Renal cortex interstitium (tissue), 11 donors: ENCODE measurements around the gene PRR29. TPM values are rescaled to one million over a fixed set of nuclear protein-coding genes. Genes with fewer than 3 reads are reported as not detected.
"Not testable (repeated sequence)": the region's sequence is repeated elsewhere in the genome, so short reads cannot be mapped to it uniquely, and the experiment has no call there.

Experiments
- DNase-seq, 11 donors: peaks; one replicate each; pipeline ENCODE4 v3.0.0-alpha.2; 2013; ENCODE audit warnings: low read depth in 9 of 11, low spot score in 4 of 11; ENCODE audit errors: extremely low read depth in 1 of 11
- polyA plus RNA-seq, 3 donors: library from polyadenylated mRNA; unstranded; fragments of 120-200 nt; gene quantifications; one replicate each; pipeline ENCODE4 v1.2.1, GENCODE V29; 2013; ENCODE audit not compliant: insufficient read length in 3 of 3

PRR29 gene
- polyA plus RNA-seq, 3 donors: 2.7 to 4.1 (median 3.9) TPM

- no peak for DNase-seq
Measured at GRCh38 chr17:63969278-63969677, 28.9 kb upstream of the PRR29 start.

- DNase-seq: no peak
Measured at GRCh38 chr17:63972796-63973195, 25.4 kb upstream of the PRR29 start, which contains the start of gene SCN4A. Gene SCN4A (minus strand): TSS chr17:63972918. CDS start chr17:63972841, 77 bp downstream.

DNA sequence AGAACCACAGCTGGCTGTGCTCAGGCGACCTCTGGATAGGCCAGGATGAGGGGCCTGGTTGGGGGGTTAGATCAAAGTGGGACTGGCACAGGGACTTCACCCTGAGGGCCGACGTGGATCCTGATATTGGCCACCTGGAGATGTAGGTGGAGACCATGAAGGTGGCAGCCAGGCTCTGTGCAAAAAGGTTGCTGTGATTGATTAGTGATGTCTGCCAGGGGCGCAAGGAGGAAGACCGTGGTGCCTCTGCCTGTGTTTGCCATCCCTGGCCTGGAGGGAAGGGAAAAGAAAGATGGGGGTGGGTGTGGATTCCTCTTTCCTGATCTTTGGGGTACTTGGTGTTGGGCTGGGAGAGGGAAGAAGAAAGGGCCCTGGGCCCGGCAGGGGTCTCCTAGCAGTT lies 24.9 kb upstream of the PRR29 start:
- DNase-seq: no peak

- DNase-seq: no peak
Measured at GRCh38 chr17:63973930-63974593, 24.1 kb upstream of the PRR29 start.

DNA sequence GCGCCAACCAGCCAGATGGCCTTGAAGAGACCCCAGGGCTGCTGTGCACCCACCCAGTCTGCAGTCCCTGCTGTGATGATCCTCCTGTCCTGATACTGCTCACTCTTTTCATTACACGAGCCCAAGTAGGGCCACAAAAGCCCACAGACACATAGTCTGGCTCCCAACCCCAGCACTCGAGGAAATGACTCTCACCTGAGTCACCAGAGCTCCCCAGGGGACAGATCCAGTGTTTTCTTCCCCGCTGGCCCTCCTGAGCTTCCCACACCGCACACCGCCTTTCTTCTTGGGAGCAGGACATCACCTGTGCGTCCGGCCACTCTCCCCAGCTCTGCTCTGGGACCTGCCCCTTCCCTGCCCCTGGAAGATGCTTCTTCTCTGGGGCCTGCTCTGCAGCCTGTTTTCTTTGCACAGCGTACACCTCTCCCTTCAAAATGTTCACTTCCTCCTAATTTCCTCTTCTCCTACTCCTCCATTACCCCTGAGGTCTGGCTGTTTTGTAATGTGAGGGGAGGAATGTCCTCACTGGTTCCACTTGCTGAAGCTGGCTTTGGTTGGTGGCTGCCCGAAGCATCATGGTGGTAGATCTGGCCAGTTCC lies 23.5 kb upstream of the PRR29 start:
- DNase-seq: no peak

GRCh38 chr17:63975541-63976092 lies 22.5 kb upstream of the PRR29 start:
- no peak for DNase-seq

DNA sequence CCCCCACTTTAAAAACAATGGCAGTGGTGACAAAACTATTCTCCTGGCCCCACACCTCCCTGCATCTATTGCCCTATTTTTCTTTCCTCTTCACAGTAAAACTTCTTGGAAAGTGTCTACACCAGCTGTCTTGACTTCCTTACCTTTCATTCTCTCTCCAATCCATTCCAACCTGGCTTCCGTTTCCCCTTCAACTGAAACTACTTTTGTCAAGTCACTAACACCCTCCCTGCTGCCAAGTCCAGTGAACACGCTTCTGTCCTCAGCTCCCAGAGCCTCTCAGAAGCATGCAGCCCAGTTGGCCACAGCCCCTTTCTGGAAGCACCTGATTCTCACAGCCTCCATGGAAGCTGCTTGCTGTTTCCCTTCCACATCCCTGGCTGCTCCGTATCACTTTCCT lies 21.4 kb upstream of the PRR29 start:
- DNase-seq: no peak

GRCh38 chr17:63978272-63979200 lies 19.6 kb upstream of the PRR29 start:
- DNase-seq: no peak

GRCh38 chr17:63982641-63983040 lies 15.5 kb upstream of the PRR29 start:
- DNase-seq: not testable (repeated sequence)

GRCh38 chr17:63983320-63983719 lies 14.8 kb upstream of the PRR29 start:
- DNase-seq: no peak

GRCh38 chr17:63984236-63984635 lies 13.9 kb upstream of the PRR29 start:
- DNase-seq: no peak

GRCh38 chr17:63984651-63985386 lies 13.3 kb upstream of the PRR29 start:
- DNase-seq: no peak

- no peak for DNase-seq
Measured at GRCh38 chr17:63985387-63986140, 12.6 kb upstream of the PRR29 start.

DNA sequence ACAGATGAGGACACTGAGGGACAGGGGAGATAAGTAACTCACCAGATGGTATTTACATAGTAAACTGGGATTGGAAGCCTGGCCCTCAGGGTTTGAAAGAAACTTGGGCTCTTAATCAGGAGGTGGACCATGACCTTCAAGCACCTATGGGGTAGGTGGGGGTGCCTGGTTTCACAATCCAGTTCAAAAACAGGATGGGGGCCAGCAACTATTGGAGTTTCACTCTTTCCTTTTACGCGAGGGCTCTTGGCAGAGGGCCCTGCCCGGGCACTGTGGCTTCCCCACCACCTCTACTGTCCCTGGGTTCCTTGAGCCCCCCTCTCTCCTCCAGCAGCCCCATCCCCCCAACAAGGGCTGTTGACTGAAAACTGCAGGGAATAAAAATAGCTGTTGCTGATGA lies 11.3 kb upstream of the PRR29 start:
- DNase-seq: no peak

- no peak for DNase-seq
Measured at GRCh38 chr17:63987221-63988126, 10.7 kb upstream of the PRR29 start.

GRCh38 chr17:63988127-63988478 lies 10.0 kb upstream of the PRR29 start:
- DNase-seq: no peak
